Transverse colon (tissue), 4 donors: ENCODE measurements around the gene MAPKAP1. TPM values are rescaled to one million over a fixed set of nuclear protein-coding genes. Genes with fewer than 3 reads are reported as not detected.
"Not testable (repeated sequence)": the region's sequence is repeated elsewhere in the genome, so short reads cannot be mapped to it uniquely, and the experiment has no call there.

Experiments used
- DNase-seq: peaks from one replicate; pipeline ENCODE4 v3.0.0-alpha.2; 2019
- H3K27ac ChIP-seq, 4 donors: fragments of 200-600 bp; sonication (generic); 2 replicates each; pipeline ENCODE4 v1.5.1; 2016 to 2018; ENCODE audit warnings: inconsistent platforms in 4 of 4
- H3K27me3 ChIP-seq: fragments of 200-600 bp; sonication (generic); 2 replicates; pipeline ENCODE4 v1.5.1; 2017; ENCODE audit warnings: inconsistent platforms
- H3K36me3 ChIP-seq, 4 donors: fragments of 200-600 bp; sonication (generic); 2 replicates each; pipeline ENCODE4 v1.5.1; 2017 to 2019; ENCODE audit warnings: inconsistent platforms in 4 of 4
- H3K4me1 ChIP-seq, 4 donors: fragments of 200-600 bp; sonication (generic); 2 replicates each; pipeline ENCODE4 v1.5.1; 2017 to 2020; ENCODE audit warnings: inconsistent platforms in 4 of 4
- H3K4me3 ChIP-seq, 4 donors: fragments of 200-600 bp; sonication (generic); 1 replicate in 1 of 4; 2 replicates in 3 of 4; pipeline versions ENCODE4 v1.5.1 to v1.6.1; 2017 to 2019; ENCODE audit warnings: inconsistent platforms in 4 of 4
- H3K9me3 ChIP-seq, 2 donors: fragments of 200-600 bp; sonication (generic); 2 replicates each; pipeline ENCODE4 v1.5.1; 2017 to 2019; ENCODE audit warnings: inconsistent platforms in 2 of 2
- EP300 ChIP-seq: sonication (generic); formaldehyde crosslinking; IDR thresholded peaks from one replicate; pipeline ENCODE4 v1.6.1; 2017; ENCODE audit warnings: antibody characterized with exemption, low read depth
- POLR2A ChIP-seq: fragments of 450-650 bp; IDR thresholded peaks from one replicate; pipeline ENCODE4 v1.6.1; 2016; ENCODE audit warnings: antibody characterized with exemption, mild to moderate bottlenecking, moderate library complexity
- POLR2AphosphoS5 ChIP-seq, 3 donors: sonication (generic); formaldehyde crosslinking; IDR thresholded peaks; one replicate each; pipeline ENCODE4 v1.6.1; 2016; ENCODE audit warnings: antibody characterized with exemption in 3 of 3
- WGBS, 2 donors: methylation state at CpG; one replicate each; pipeline ENCODE4 v1.1.5; 2018; ENCODE audit warnings: low coverage in 1 of 2; 5-methylcytosine and 5-hydroxymethylcytosine counted together
- in situ Hi-C, 4 donors: fragments of 200-750 bp; cut with MboI; loops; one replicate each; pipeline versions ENCODE4 v1.15.0 to v1.15.1; 2017; ENCODE audit warnings: low sequenced_read_pairs in 3 of 4, low pct_ligation_motif_present in 1 of 4, low pct_unique_long_range_greater_than_20kb in 1 of 4
- intact Hi-C: fragments of 100-400 bp; cut with DNase I; formaldehyde crosslinking; loops from one replicate; pipeline ENCODE4 v1.15.1; 2023; ENCODE audit warnings: low total_unique reads
- total RNA-seq, 4 donors: library from RNA; depleted of rRNA; stranded (reverse); fragments of >200 nt; gene quantifications; one replicate each; pipeline ENCODE4 v1.1.0, GENCODE V29; 2016
- TF ChIP-seq, protein P1 (sequence below), 5 experiments: fragments of 200-600 bp in 3 of 5; fragments of 450-650 bp in 2 of 5; sonication (generic) in 3 of 5; IDR thresholded peaks; 1 replicate in 2 of 5; 2 replicates in 3 of 5; pipeline ENCODE4 v1.5.1; 2016 to 2017; ENCODE audit warnings: antibody characterized with exemption in 5 of 5, inconsistent platforms in 3 of 5, mild to moderate bottlenecking in 2 of 5, moderate library complexity in 1 of 5

MAPKAP1 gene
- total RNA-seq, 4 donors from 2014 or later: 59.8 to 83.4 (median 71.2) TPM

GRCh38 chr9:125703662-125704061 is 3.3 kb downstream of the MAPKAP1 start:
- no peaks in the 10 kb centered on the region for H3K27me3 ChIP-seq
- no peak for DNase-seq
- 82 to 86% methylated on average over 1 to 4 of the region's 4 CpGs for WGBS, 2 donors
- H3K4me1 ChIP-seq: peaks cover 4 to 18% (median 12%) of the 10 kb centered on the region in 4 donors
- intact Hi-C loops: no loop called here
- in situ Hi-C loops: no loop called here
- H3K36me3 ChIP-seq: no peaks in the 10 kb centered on the region
- TF ChIP-seq POLR2AphosphoS5 (IDR thresholded peaks at IDR 0.05) (no peak), POLR2A (no peak)
- TF ChIP-seq, protein P1, sequence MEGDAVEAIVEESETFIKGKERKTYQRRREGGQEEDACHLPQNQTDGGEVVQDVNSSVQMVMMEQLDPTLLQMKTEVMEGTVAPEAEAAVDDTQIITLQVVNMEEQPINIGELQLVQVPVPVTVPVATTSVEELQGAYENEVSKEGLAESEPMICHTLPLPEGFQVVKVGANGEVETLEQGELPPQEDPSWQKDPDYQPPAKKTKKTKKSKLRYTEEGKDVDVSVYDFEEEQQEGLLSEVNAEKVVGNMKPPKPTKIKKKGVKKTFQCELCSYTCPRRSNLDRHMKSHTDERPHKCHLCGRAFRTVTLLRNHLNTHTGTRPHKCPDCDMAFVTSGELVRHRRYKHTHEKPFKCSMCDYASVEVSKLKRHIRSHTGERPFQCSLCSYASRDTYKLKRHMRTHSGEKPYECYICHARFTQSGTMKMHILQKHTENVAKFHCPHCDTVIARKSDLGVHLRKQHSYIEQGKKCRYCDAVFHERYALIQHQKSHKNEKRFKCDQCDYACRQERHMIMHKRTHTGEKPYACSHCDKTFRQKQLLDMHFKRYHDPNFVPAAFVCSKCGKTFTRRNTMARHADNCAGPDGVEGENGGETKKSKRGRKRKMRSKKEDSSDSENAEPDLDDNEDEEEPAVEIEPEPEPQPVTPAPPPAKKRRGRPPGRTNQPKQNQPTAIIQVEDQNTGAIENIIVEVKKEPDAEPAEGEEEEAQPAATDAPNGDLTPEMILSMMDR (IDR thresholded peaks at IDR 0.05): no peak
- no peak overlapping the region for H3K4me3 ChIP-seq
- H3K27ac ChIP-seq: no peak overlapping the region
- no peaks in the 10 kb centered on the region for H3K9me3 ChIP-seq

DNA sequence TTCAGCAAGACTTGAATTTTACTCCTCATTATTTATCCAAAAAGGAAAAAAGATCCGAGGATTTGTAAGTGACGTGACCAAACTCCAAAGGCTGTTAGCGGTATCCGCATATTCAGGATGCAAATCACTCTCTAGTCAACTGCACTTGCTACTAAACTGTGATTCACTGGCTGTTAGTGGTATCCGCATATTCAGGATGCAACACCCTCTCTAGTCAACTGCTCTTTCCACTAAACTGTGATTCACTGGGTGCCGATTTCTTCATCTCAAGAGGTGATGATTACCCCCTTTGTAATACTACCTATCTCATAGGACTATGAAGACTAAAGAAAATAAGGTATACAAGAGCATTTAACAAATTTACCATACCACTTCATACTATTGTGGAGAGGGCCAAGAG is 5.7 kb downstream of the MAPKAP1 start:
- Histone ChIP-seq H3K4me3 (no peak overlapping the region), H3K27ac (no peak overlapping the region), H3K9me3 (no peaks in the 10 kb centered on the region), H3K4me1 (peaks cover 0 to 11% (median 8%) of the 10 kb centered on the region in 4 donors), H3K36me3 (no peaks in the 10 kb centered on the region), H3K27me3 (no peaks in the 10 kb centered on the region)
- WGBS, 2 donors: 87 to 92% methylated on average over 5 to 6 of the region's 6 CpGs
- intact Hi-C loops (no loop called here), in situ Hi-C loops (no loop called here)
- DNase-seq: no peak
- TF ChIP-seq POLR2AphosphoS5 (IDR thresholded peaks at IDR 0.05): no peak
- TF ChIP-seq POLR2A: no peak
- TF ChIP-seq EP300: no peak
- TF ChIP-seq, protein P1 (IDR thresholded peaks at IDR 0.05): no peak

DNA sequence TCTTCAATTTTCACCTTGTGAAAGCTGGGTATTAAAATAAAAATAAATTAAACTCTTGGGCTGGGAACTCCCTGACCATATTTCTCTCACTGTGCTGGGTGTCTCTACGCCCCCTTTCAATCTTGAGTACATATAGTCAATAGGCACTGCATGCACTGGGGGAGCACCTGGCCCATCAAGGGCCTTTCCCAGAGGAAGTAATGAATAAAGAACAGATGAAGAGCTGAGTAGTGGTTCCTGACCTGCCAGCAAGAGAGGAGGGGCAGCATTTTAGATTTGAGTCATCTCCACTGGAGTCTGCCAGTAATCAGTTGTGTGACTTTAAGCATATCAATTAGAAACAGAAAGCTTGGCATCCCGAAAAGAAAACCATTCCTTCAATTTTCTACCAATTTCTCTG is 6.2 kb downstream of the MAPKAP1 start:
- Histone ChIP-seq H3K27me3 (no peaks in the 10 kb centered on the region), H3K36me3 (no peaks in the 10 kb centered on the region), H3K4me3 (no peak overlapping the region), H3K9me3 (no peaks in the 10 kb centered on the region), H3K27ac (no peak overlapping the region), H3K4me1 (peaks cover 0 to 5% (median 3%) of the 10 kb centered on the region in 4 donors)
- 75 to 78% methylated on average over 2 of the region's 2 CpGs for WGBS, 2 donors
- DNase-seq: no peak
- intact Hi-C loops (no loop called here), in situ Hi-C loops (no loop called here)
- TF ChIP-seq POLR2AphosphoS5 (IDR thresholded peaks at IDR 0.05): no peak
- no peak for TF ChIP-seq POLR2A

DNA sequence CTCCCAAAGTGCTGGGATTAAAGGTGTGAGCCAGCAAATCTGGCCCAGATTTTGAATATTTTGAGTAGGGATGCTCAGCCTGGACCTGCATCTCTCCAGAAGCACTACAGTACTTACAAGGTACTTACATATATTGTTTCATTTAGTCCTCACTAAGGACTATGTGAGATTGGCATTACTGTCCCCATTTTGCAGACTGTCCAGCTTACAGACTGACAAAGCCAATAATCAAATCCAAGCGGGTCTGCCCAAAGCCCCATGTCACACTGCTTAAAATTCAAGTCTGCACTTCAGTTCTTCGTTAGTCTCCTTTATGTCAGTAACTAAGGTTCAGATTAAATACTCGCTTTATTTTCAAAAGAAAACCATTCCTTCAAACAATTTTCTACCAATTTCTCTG is 7.1 kb downstream of the MAPKAP1 start:
- no peak overlapping the region for H3K27ac ChIP-seq
- WGBS, 2 donors: 75 to 95% methylated on average over 2 to 3 of the region's 3 CpGs
- DNase-seq: no peak
- no peaks in the 10 kb centered on the region for H3K9me3 ChIP-seq
- no peak overlapping the region for H3K4me3 ChIP-seq
- H3K27me3 ChIP-seq: no peaks in the 10 kb centered on the region
- intact Hi-C loops: no loop called here
- in situ Hi-C loops: no loop called here
- peaks cover 0 to under 1% (median 0%) of the 10 kb centered on the region in 4 donors for H3K4me1 ChIP-seq
- H3K36me3 ChIP-seq: no peaks in the 10 kb centered on the region
- TF ChIP-seq POLR2A: no peak

GRCh38 chr9:125696106-125696647 is 10.8 kb downstream of the MAPKAP1 start:
- 62 to 75% methylated on average over 6 of the region's 6 CpGs for WGBS, 2 donors
- TF ChIP-seq POLR2AphosphoS5 (IDR thresholded peaks at IDR 0.05): no peak
- no peak for TF ChIP-seq EP300
- TF ChIP-seq POLR2A: no peak
- TF ChIP-seq, protein P1 (IDR thresholded peaks at IDR 0.05): no peak
- no peaks in the 10 kb centered on the region for H3K36me3 ChIP-seq

DNA sequence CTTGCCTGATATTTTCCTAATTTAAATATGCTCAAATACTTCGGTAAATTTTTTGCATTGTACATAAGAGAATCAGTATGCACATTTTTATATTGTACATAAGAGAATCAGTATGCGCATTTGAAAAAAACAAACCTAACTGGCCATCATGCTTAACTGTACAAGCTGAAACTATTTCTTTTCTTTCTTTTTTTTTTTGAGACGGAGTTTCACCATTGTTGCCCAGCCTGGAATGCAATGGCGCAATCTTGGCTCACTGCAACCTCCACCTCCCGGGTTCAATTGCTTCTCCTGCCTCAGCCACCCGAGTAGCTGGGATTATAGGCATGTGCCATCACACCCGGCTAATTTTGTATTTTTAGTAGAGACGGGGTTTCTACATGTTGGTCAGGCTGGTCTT is 11.5 kb downstream of the MAPKAP1 start:
- H3K27me3 ChIP-seq, intact Hi-C loops, DNase-seq, H3K9me3 ChIP-seq, in situ Hi-C loops, H3K27ac ChIP-seq, H3K4me3 ChIP-seq, H3K36me3 ChIP-seq, H3K4me1 ChIP-seq: not testable (repeated sequence)
- 92 to 94% methylated on average over 5 to 8 of the region's 8 CpGs for WGBS, 2 donors

More at GRCh38 chr9:125696106-125696647, 10.8 kb downstream of the MAPKAP1 start:
- H3K9me3 ChIP-seq: no peaks in the 10 kb centered on the region
- no peaks in the 10 kb centered on the region for H3K4me1 ChIP-seq
- in situ Hi-C loops (no loop called here), intact Hi-C loops (no loop called here)
- H3K27ac ChIP-seq: no peak overlapping the region
- DNase-seq: no peak
- no peak overlapping the region for H3K4me3 ChIP-seq
- no peaks in the 10 kb centered on the region for H3K27me3 ChIP-seq
